GM12801 (cell line): ENCODE data around the gene TMEM120A.

ENCODE experiments used
- TF ChIP-seq, protein P1 (sequence below): IDR thresholded peaks from one replicate; pipeline ENCODE4 v1.5.1; 2011; ENCODE audit warnings: control low read depth; ENCODE audit not compliant: insufficient read length; ENCODE audit errors: extremely low read depth

Gene TMEM120A

DNA sequence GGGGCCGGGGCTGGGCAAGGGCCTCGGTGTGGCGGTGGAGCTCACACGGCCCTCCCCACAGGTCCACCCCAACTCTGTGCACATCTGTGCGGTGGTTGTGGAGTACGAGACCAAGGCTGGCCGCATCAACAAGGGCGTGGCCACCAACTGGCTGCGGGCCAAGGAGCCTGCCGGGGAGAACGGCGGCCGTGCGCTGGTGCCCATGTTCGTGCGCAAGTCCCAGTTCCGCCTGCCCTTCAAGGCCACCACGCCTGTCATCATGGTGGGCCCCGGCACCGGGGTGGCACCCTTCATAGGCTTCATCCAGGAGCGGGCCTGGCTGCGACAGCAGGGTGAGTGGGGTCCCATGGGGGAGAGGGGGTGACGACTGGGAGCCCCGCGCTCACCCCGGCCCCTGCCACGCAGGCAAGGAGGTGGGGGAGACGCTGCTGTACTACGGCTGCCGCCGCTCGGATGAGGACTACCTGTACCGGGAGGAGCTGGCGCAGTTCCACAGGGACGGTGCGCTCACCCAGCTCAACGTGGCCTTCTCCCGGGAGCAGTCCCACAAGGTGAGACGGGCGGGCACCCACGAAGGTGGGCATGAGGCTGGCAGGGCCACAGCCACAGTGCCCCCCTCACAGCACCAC, 8.8 kb downstream of the TMEM120A start:
- TF ChIP-seq, protein P1, sequence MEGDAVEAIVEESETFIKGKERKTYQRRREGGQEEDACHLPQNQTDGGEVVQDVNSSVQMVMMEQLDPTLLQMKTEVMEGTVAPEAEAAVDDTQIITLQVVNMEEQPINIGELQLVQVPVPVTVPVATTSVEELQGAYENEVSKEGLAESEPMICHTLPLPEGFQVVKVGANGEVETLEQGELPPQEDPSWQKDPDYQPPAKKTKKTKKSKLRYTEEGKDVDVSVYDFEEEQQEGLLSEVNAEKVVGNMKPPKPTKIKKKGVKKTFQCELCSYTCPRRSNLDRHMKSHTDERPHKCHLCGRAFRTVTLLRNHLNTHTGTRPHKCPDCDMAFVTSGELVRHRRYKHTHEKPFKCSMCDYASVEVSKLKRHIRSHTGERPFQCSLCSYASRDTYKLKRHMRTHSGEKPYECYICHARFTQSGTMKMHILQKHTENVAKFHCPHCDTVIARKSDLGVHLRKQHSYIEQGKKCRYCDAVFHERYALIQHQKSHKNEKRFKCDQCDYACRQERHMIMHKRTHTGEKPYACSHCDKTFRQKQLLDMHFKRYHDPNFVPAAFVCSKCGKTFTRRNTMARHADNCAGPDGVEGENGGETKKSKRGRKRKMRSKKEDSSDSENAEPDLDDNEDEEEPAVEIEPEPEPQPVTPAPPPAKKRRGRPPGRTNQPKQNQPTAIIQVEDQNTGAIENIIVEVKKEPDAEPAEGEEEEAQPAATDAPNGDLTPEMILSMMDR, result no peak

DNA sequence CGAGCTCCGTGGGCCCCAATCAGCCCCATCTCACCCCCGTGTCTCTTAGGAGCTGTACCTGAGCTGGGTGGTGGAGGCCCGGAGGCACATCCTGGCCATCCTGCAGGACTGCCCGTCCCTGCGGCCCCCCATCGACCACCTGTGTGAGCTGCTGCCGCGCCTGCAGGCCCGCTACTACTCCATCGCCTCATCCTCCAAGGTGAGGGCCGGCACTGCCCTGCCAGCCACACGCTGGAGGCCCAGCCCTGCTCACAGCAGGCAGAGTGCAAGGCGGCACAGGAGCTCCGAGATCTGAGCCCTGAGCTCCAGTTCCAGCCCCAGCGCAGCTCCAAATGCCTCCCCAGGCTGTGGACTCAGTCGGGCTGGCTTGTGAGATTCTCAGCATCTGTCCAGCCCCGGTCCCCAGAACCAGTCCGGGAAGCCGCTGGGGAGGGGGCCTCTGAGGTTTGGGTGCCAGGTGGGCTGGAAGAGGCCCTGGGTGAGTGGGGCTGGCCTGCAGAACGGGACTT, 9.3 kb downstream of the TMEM120A start:
- TF ChIP-seq, protein P1, result no peak

DNA sequence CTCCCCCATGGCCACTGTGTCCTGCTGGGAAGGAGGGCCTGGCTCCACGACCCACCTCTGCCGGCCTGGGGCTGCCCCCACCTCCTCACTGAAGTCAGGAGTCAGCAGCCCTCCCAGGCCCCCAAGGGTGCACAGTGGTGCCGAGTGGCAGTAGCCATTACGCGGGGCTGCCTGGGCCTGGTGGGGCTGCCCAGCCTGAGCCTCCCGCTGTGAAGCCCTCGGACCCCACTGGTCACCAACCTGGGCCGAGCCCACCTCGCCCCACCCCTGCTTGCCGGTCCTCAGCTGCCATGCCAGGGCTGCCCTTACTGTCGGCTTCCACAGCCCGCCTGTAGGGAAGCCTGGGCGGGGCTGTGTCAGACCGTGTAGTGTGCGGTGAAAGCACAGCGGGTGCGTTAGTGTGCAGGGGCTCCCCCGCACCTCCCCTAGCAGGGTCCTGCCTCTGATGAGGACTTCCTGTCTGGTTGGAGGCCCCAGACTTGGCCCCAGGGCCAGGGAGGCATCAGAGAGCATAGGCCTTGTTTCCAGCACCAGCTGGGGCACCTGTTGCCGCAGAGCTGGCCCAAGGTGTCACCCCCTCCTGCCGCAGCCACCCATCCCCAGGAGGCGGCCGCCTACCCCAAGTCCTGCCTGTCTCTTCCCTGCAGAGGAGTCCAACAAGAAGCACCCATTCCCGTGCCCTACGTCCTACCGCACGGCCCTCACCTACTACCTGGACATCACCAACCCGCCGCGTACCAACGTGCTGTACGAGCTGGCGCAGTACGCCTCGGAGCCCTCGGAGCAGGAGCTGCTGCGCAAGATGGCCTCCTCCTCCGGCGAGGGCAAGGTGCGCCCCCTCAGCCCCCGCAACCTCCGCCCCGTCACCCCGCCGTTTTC, 10.0 kb downstream of the TMEM120A start:
- TF ChIP-seq, protein P1, result no peak

DNA sequence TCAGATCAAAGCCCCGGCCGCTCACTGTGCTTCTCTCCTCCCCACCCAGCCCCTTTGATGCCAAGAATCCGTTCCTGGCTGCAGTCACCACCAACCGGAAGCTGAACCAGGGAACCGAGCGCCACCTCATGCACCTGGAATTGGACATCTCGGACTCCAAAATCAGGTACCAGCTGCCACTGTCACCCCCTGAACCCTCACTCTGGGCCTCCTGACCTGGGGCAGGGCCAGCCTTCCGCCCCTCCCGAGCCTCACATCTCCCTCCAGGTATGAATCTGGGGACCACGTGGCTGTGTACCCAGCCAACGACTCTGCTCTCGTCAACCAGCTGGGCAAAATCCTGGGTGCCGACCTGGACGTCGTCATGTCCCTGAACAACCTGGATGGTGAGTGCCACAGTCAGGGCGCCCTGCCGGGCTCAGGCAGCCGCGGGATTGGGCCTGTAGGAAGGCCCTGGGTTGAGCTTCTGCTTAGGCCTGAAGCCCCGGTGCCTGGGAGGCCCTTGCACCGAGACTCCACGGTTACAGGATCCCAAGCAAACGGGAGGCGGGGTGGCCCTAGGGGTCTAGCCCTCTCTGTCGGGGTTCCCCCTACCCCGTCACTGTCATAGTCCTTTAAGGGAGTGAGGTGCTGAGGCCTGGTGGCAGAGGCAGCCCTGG, 10.8 kb downstream of the TMEM120A start:
- TF ChIP-seq, protein P1, result no peak

DNA sequence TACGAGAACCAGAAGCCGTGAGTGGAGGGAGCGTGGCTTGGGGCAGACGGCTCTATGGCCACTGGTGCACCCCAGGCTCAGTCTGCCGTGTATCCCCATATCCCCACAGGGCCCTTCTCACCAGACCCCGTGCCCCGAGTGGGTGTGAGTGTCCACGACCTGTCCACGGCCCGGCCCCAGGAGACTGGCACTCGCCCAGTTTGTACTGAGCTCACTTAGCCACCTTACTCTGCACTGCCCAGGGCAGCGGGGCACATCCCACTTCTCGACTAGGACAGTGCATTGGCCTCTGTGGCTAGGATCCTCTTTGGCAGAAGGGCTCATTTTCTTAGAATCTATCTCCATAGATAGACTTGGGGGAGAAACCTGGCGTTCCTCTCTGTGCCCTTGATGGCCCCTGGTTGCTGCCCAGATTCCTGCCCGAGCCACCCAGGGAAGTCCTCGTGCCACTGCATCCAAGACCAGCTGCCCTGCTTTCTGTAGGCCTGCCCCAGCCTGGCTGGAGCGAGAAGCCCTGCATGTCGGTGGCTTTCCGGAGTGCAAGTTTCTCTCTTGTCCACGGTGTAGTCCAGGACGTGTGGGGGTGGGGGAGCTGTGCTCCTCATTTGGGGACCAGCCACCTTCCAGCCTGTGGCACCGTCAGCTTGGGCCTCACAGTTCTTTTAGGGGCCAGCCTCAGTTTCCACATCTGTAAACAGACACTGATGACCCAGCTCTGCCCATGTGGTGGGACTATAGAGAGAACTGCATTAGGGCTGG, 11.9 kb downstream of the TMEM120A start:
- TF ChIP-seq, protein P1, result no peak

DNA sequence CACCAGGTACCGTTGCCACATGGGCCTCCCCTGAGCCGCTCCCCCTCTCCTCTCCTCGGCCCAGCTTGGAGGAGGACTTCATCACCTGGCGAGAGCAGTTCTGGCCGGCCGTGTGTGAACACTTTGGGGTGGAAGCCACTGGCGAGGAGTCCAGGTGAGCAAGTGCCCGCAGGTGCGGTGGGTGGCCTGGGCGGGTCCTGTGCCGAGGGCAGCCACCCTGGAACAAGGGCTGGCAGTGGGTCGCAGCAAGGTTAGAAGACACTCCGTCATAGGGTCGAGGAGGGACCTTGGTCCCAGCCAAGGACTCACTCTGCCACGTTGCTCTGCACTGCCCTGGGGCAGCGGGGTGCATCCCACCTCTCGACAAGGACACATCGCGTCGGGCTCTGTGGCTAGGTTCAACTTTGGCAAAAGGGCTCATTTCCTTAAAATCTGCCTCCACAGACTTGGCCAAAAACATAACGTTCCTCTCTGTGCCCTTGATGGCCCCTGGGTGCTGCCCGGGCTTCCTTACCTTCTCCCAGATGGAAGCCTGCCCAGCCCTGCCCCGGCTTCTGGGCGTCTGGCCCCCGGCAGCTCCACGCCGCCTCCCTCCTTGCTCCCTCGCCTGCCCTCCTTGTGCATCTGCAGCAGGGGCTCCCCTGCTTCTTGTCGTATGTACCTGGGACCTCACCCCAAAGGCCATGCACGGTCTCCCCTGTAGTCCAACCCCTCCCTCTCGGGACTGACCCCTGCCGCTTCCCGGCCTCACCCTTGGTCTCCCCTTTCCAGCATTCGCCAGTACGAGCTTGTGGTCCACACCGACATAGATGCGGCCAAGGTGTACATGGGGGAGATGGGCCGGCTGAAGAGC, 12.7 kb downstream of the TMEM120A start:
- TF ChIP-seq, protein P1, result no peak
